Neural cell (in vitro differentiated cells): ENCODE measurements around the gene MYPOP. TPM values are rescaled to one million over a fixed set of nuclear protein-coding genes. Genes with fewer than 3 reads are reported as not detected.

Experiments used
- H2AFZ ChIP-seq: fragments of 200-600, 300-800 bp; sonication (generic), shearing (Covaris generic); 2 replicates; pipeline ENCODE4 v1.6.0; 2014; ENCODE audit warnings: low read depth, mild to moderate bottlenecking, antibody characterized with exemption, low read length, moderate library complexity
- H3F3A ChIP-seq: fragments of 200-600 bp; shearing (Covaris generic); 2 replicates; pipeline ENCODE4 v1.6.1; 2016; ENCODE audit warnings: mild to moderate bottlenecking, moderate library complexity, mixed read lengths, antibody characterized with exemption, low read length; ENCODE audit not compliant: insufficient read depth, poor library complexity, severe bottlenecking
- H3K27ac ChIP-seq: fragments of 200-600, 300-800 bp; sonication (generic), shearing (Covaris generic); 2 replicates; pipeline ENCODE4 v1.5.1; 2014; ENCODE audit warnings: mild to moderate bottlenecking, low read length, moderate library complexity
- H3K27me3 ChIP-seq: fragments of 300-800, 200-600 bp; sonication (generic), shearing (Covaris generic); 2 replicates; pipeline ENCODE4 v1.6.0; 2014; ENCODE audit warnings: mild to moderate bottlenecking, low read depth, low read length, moderate library complexity; ENCODE audit not compliant: insufficient read depth
- H3K36me3 ChIP-seq: fragments of 300-800, 200-600 bp; sonication (generic), shearing (Covaris generic); 2 replicates; pipeline ENCODE4 v1.5.1; 2014; ENCODE audit warnings: mild to moderate bottlenecking, antibody characterized with exemption, low read length, moderate library complexity; ENCODE audit not compliant: insufficient read depth
- H3K4me2 ChIP-seq: fragments of 300-800, 200-600 bp; sonication (generic), shearing (Covaris generic); 2 replicates; pipeline ENCODE4 v1.6.0; 2014; ENCODE audit warnings: mild to moderate bottlenecking, low read length
- H3K4me3 ChIP-seq: fragments of 300-800, 200-600 bp; sonication (generic), shearing (Covaris generic); 2 replicates; pipeline ENCODE4 v1.5.1; 2014; ENCODE audit warnings: mild to moderate bottlenecking, low read length, moderate library complexity
- H3K79me2 ChIP-seq: fragments of 200-600 bp; shearing (Covaris generic); replicated peaks from 2 replicates; pipeline ENCODE4 v1.6.0; 2014; ENCODE audit warnings: mild to moderate bottlenecking, low read length, moderate library complexity; ENCODE audit not compliant: insufficient read depth
- H3K9ac ChIP-seq: fragments of 300-800, 200-600 bp; sonication (generic), shearing (Covaris generic); 2 replicates; pipeline ENCODE4 v1.6.1; 2016; ENCODE audit warnings: mild to moderate bottlenecking, low read length, mixed read lengths
- H3K9me2 ChIP-seq: fragments of 200-600 bp; shearing (Covaris generic); 2 replicates; pipeline ENCODE4 v1.6.1; 2016; ENCODE audit warnings: mild to moderate bottlenecking, low read length, mixed read lengths; ENCODE audit not compliant: insufficient read depth
- H3K9me3 ChIP-seq: fragments of 200-600, 300-800 bp; sonication (generic), shearing (Covaris generic); 2 replicates; pipeline ENCODE4 v1.6.1; 2016; ENCODE audit warnings: mild to moderate bottlenecking, mixed run types, low read length, moderate library complexity, mixed read lengths
- H4K20me1 ChIP-seq: fragments of 200-600 bp; shearing (Covaris generic); 2 replicates; pipeline ENCODE4 v1.6.1; 2016; ENCODE audit warnings: mild to moderate bottlenecking, mixed run types; ENCODE audit not compliant: insufficient read depth
- CTCF ChIP-seq: fragments of 450-650 bp; IDR thresholded peaks from 2 replicates; pipeline ENCODE4 v1.5.1; 2014; ENCODE audit warnings: antibody characterized with exemption, mild to moderate bottlenecking, moderate library complexity; ENCODE audit not compliant: poor library complexity, severe bottlenecking
- EP300 ChIP-seq: fragments of 450-650 bp; conservative IDR thresholded peaks from 2 replicates; pipeline ENCODE4 v1.6.1; 2014; ENCODE audit warnings: antibody characterized with exemption, mild to moderate bottlenecking, moderate library complexity; ENCODE audit not compliant: poor library complexity, severe bottlenecking
- EZH2 ChIP-seq: fragments of 200-600, 300-800 bp; shearing (Covaris generic), sonication (generic); IDR thresholded peaks from 2 replicates; pipeline ENCODE4 v1.6.1; 2014; ENCODE audit warnings: antibody characterized with exemption, low read length, borderline replicate concordance, mild to moderate bottlenecking; ENCODE audit not compliant: insufficient read depth, poor library complexity, severe bottlenecking
- MXI1 ChIP-seq: fragments of 450-650 bp; conservative IDR thresholded peaks from 2 replicates; pipeline ENCODE4 v1.6.1; 2014; ENCODE audit warnings: antibody characterized with exemption, mild to moderate bottlenecking; ENCODE audit not compliant: poor library complexity, severe bottlenecking
- POLR2AphosphoS5 ChIP-seq: IDR thresholded peaks from 2 replicates; pipeline ENCODE4 v1.6.1; 2012
- RAD21 ChIP-seq: fragments of 450-650 bp; conservative IDR thresholded peaks from 2 replicates; pipeline ENCODE4 v1.6.1; 2014; ENCODE audit warnings: antibody characterized with exemption, mild to moderate bottlenecking, moderate library complexity
- REST ChIP-seq: IDR thresholded peaks from 2 replicates; pipeline ENCODE4 v1.6.1; 2012; ENCODE audit warnings: borderline replicate concordance
- SMC3 ChIP-seq: fragments of 450-650 bp; conservative IDR thresholded peaks from 2 replicates; pipeline ENCODE4 v1.6.1; 2014; ENCODE audit warnings: antibody characterized with exemption, mild to moderate bottlenecking, moderate library complexity; ENCODE audit not compliant: poor library complexity
- TAF1 ChIP-seq: IDR thresholded peaks from 2 replicates; pipeline ENCODE4 v1.6.1; 2012; ENCODE audit warnings: low read depth
- polyA plus RNA-seq: library from polyadenylated mRNA; depleted of rRNA; stranded (reverse); fragments of >200 nt; gene quantifications from 2 replicates; pipeline ENCODE4 v1.2.3, GENCODE V29; 2014

Gene MYPOP
- polyA plus RNA-seq, 1 donor from 2014 or later, result 0.90 TPM

- H2AFZ ChIP-seq, result peak overlapping the region; percentile 68
- H3K36me3 ChIP-seq, result no peaks in the 10 kb centered on the region
- peak overlapping the region; percentile 84 for H3K4me3 ChIP-seq
- no peaks in the 10 kb centered on the region for H3K27me3 ChIP-seq
- H3K27ac ChIP-seq, result peak overlapping the region; percentile 89
- TF ChIP-seq RAD21 (peak; percentile 56), MXI1 (peak; percentile 93), EP300 (peak; percentile 36), POLR2AphosphoS5 (peak; percentile 93), CTCF (peak; percentile 58), SMC3 (peak; percentile 57), TAF1 (peak; percentile 25), REST (peak; percentile 54), EZH2 (no peak)
- H4K20me1 ChIP-seq, result no peaks in the 10 kb centered on the region
- peak overlapping the region; percentile 78 for H3K4me2 ChIP-seq
- H3F3A ChIP-seq, result no peaks in the 10 kb centered on the region
- no peaks in the 10 kb centered on the region for H3K9me2 ChIP-seq
- peak overlapping the region; percentile 83 for H3K9ac ChIP-seq
- no peaks in the 10 kb centered on the region for H3K79me2 ChIP-seq
- H3K9me3 ChIP-seq, result no peaks in the 10 kb centered on the region
These were observed 525 bp upstream of the MYPOP start for GRCh38 chr19:45902651-45903625.

GRCh38 chr19:45901432-45901911, 941 bp downstream of the MYPOP start:
- no peak overlapping the region for H2AFZ ChIP-seq
- no peak overlapping the region for H3K27ac ChIP-seq

More at GRCh38 chr19:45901432-45901911, 941 bp downstream of the MYPOP start:
- Histone ChIP-seq H3K4me3 (peak overlapping the region; percentile 84), H3K27me3 (no peaks in the 10 kb centered on the region), H4K20me1 (no peaks in the 10 kb centered on the region), H3K9me2 (no peaks in the 10 kb centered on the region), H3K4me2 (peak overlapping the region; percentile 11), H3K9ac (peak overlapping the region; percentile 83), H3F3A (no peaks in the 10 kb centered on the region), H3K9me3 (no peaks in the 10 kb centered on the region), H3K36me3 (no peaks in the 10 kb centered on the region), H3K79me2 (no peaks in the 10 kb centered on the region)
- no peak for TF ChIP-seq EZH2
- no peak for TF ChIP-seq TAF1
- no peak for TF ChIP-seq MXI1
- TF ChIP-seq REST, result no peak
- TF ChIP-seq CTCF, result no peak
- no peak for TF ChIP-seq RAD21
- no peak for TF ChIP-seq SMC3
- no peak for TF ChIP-seq POLR2AphosphoS5
- TF ChIP-seq EP300, result no peak
